Measurements from ENCODE around the gene ATG13. TPM values are rescaled to one million over a fixed set of nuclear protein-coding genes. Genes with fewer than 3 reads are reported as not detected.

Gene ATG13
- total RNA-seq, 1 experiment from 2014 or later: 69.2 TPM

DNA sequence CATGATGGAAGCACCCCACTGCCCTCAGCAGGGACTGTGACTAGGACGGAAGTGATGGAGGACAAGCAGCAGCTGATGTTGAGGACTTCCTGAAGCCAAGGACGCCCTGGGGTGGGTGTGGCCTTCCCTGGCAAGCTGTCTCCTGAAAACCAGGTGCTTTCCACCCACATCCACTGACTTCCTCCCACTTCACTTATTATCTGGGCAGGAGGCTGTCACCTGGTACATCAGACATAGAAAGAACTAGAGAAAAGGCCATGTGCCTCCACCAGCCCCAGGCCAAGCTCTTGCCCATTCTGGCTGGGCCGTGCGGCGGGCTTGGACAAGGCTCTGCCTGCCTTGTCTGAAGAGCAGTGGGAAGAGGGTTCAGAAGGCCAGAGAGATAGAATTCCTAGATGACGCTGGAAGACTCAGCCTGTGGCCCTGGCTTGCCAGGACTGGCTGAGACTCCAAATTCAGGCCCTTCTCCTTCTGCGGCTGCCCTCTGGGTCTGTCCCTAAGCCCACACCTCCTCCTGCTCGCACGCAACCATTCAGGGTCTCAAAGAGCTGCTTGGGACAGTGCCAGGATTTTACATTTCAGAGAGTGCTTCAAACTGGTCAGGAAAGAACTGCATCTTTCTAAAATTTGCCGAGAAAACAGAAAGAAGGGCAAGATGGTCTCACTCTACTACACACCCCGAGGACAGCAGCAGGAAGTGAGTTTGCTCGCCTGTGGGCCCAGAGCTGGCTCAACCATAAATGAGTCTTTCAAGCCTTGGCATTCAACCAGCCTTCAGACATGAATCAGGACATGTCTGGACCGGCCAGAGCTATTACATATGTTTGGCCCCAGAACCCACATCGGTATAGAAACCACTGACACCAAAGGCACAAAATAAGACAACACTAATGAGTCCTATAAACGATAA, 69.8 kb downstream of the ATG13 start:
- no peak for DNase-seq (ENCODE audit: low read depth, low spot score)

More for the DNA sequence above, 69.8 kb downstream of the ATG13 start:
- intact Hi-C loops (cut with micrococcal nuclease): no loop called here
- no peaks in the 10 kb centered on the region for H3K79me2 ChIP-seq (ENCODE audit: insufficient read depth, low read length)
- ChIA-PET POLR2A (no interaction called here), CTCF (no interaction called here), RAD21 (ENCODE audit: low non-redundant PET in 1 of 2, low total read pairs in 2 of 2, uncharacterized antibody in 2 of 2, unreplicated experiment in 2 of 2) (no interaction called here)
- H3K36me3 ChIP-seq (ENCODE audit: control insufficient read depth in 1 of 2, insufficient read depth in 2 of 2, low read length in 2 of 2): no peaks in the 10 kb centered on the region
- no peaks in the 10 kb centered on the region for H3K9me3 ChIP-seq (ENCODE audit: control insufficient read depth in 1 of 2, insufficient read depth in 1 of 2, low read depth in 1 of 2, low read length in 2 of 2)
- no peaks in the 10 kb centered on the region for H4K20me1 ChIP-seq (ENCODE audit: insufficient read depth)
- no TSS peak for BruUV-seq (replicated peaks)
- no peak overlapping the region for H3K4me2 ChIP-seq (ENCODE audit: low read length)
- no peaks in the 10 kb centered on the region for H3K27me3 ChIP-seq (ENCODE audit: insufficient read depth, low read length)
- no peak overlapping the region for H3K9ac ChIP-seq (ENCODE audit: low read length)
- no peak overlapping the region for H2AFZ ChIP-seq (ENCODE audit: low read depth, low read length, poor library complexity, severe bottlenecking)
- ATAC-seq: no peak
- H3K4me3 ChIP-seq (replicated peaks in 1 of 2; ENCODE audit: low read depth in 1 of 2, low read length in 2 of 2): no peak overlapping the region
- no peak for TF ChIP-seq FOSL1 (IDR thresholded peaks at IDR 0.05; ENCODE audit: low read depth)
- TF ChIP-seq, protein P1, sequence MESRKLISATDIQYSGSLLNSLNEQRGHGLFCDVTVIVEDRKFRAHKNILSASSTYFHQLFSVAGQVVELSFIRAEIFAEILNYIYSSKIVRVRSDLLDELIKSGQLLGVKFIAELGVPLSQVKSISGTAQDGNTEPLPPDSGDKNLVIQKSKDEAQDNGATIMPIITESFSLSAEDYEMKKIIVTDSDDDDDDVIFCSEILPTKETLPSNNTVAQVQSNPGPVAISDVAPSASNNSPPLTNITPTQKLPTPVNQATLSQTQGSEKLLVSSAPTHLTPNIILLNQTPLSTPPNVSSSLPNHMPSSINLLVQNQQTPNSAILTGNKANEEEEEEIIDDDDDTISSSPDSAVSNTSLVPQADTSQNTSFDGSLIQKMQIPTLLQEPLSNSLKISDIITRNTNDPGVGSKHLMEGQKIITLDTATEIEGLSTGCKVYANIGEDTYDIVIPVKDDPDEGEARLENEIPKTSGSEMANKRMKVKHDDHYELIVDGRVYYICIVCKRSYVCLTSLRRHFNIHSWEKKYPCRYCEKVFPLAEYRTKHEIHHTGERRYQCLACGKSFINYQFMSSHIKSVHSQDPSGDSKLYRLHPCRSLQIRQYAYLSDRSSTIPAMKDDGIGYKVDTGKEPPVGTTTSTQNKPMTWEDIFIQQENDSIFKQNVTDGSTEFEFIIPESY (IDR thresholded peaks at IDR 0.05; ENCODE audit: extremely low read depth, insufficient replicate concordance, low read length): no peak
- no peak for TF ChIP-seq EGR1 (IDR thresholded peaks at IDR 0.05; ENCODE audit: low read depth)
- TF ChIP-seq SRF (IDR thresholded peaks at IDR 0.05; ENCODE audit: low read depth): no peak
- TF ChIP-seq, protein P2, sequence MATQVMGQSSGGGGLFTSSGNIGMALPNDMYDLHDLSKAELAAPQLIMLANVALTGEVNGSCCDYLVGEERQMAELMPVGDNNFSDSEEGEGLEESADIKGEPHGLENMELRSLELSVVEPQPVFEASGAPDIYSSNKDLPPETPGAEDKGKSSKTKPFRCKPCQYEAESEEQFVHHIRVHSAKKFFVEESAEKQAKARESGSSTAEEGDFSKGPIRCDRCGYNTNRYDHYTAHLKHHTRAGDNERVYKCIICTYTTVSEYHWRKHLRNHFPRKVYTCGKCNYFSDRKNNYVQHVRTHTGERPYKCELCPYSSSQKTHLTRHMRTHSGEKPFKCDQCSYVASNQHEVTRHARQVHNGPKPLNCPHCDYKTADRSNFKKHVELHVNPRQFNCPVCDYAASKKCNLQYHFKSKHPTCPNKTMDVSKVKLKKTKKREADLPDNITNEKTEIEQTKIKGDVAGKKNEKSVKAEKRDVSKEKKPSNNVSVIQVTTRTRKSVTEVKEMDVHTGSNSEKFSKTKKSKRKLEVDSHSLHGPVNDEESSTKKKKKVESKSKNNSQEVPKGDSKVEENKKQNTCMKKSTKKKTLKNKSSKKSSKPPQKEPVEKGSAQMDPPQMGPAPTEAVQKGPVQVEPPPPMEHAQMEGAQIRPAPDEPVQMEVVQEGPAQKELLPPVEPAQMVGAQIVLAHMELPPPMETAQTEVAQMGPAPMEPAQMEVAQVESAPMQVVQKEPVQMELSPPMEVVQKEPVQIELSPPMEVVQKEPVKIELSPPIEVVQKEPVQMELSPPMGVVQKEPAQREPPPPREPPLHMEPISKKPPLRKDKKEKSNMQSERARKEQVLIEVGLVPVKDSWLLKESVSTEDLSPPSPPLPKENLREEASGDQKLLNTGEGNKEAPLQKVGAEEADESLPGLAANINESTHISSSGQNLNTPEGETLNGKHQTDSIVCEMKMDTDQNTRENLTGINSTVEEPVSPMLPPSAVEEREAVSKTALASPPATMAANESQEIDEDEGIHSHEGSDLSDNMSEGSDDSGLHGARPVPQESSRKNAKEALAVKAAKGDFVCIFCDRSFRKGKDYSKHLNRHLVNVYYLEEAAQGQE (IDR thresholded peaks at IDR 0.05; ENCODE audit: low read depth): no peak
- TF ChIP-seq RAD21 (IDR thresholded peaks at IDR 0.05; ENCODE audit: low read depth): no peak
- no peak for TF ChIP-seq SIN3A (IDR thresholded peaks at IDR 0.05; ENCODE audit: low read depth)
- TF ChIP-seq POLR2A (IDR thresholded peaks at IDR 0.05; ENCODE audit: borderline replicate concordance, extremely low read depth, insufficient read depth, insufficient read length): no peak
- no peak for TF ChIP-seq POLR2AphosphoS5 (IDR thresholded peaks at IDR 0.05; ENCODE audit: low read depth, low read length)
- H3K27ac ChIP-seq (ENCODE audit: low read depth, low read length): no peak overlapping the region
- H3K4me1 ChIP-seq (ENCODE audit: control insufficient read depth in 1 of 2, insufficient read depth in 2 of 2, low read length in 2 of 2): peaks cover 4 to 20% of the 10 kb centered on the region in 2 experiments
- H3K9me2 ChIP-seq (ENCODE audit: insufficient read depth): no peaks in the 10 kb centered on the region
